ENCODE measurements around the gene GPR68.

Gene GPR68

GRCh38 chr14:91244501-91244901, at the start of gene GPR68:
TSS of gene GPR68 (minus strand) at chr14:91244704. CDS start at chr14:91235050, 9,654 bp downstream.
- DNase-seq: peak; percentile 79 to 94

GRCh38 chr14:91294153-91294552, 49.6 kb upstream of the GPR68 start:
- DNase-seq: no peak

- DNase-seq: no peak
Observed at GRCh38 chr14:91293281-91293680, 48.8 kb upstream of the GPR68 start.

- no peak for DNase-seq
Observed at GRCh38 chr14:91292491-91292890, 48.0 kb upstream of the GPR68 start.

- no peak for DNase-seq
Observed at GRCh38 chr14:91291786-91292405, 47.4 kb upstream of the GPR68 start.

GRCh38 chr14:91290986-91291385, 46.5 kb upstream of the GPR68 start:
- no peak for DNase-seq

GRCh38 chr14:91289464-91289863, 45.0 kb upstream of the GPR68 start:
- no peak for DNase-seq

GRCh38 chr14:91288876-91289275, 44.4 kb upstream of the GPR68 start:
- DNase-seq: no peak

- DNase-seq: peak; percentile 89 to 92
Observed at GRCh38 chr14:91286530-91286937, 42.0 kb upstream of the GPR68 start.

- no peak for DNase-seq
Observed at GRCh38 chr14:91284791-91285548, 40.5 kb upstream of the GPR68 start.

- no peak for DNase-seq
Observed at GRCh38 chr14:91284146-91284790, 39.8 kb upstream of the GPR68 start.

GRCh38 chr14:91283666-91284065, 39.2 kb upstream of the GPR68 start:
- no peak for DNase-seq

GRCh38 chr14:91282954-91283645, 38.6 kb upstream of the GPR68 start:
- no peak for DNase-seq

GRCh38 chr14:91281346-91281745, 36.8 kb upstream of the GPR68 start:
- DNase-seq: no peak

- DNase-seq: no peak
Observed at GRCh38 chr14:91280129-91280528, 35.6 kb upstream of the GPR68 start.

- DNase-seq: no peak
Observed at GRCh38 chr14:91279354-91279753, 34.9 kb upstream of the GPR68 start.

- no peak for DNase-seq
Observed at GRCh38 chr14:91278383-91278715, 33.8 kb upstream of the GPR68 start.

GRCh38 chr14:91277546-91278382, 33.3 kb upstream of the GPR68 start:
- DNase-seq: peak in 1 of 2 experiments; percentile 26

GRCh38 chr14:91274796-91275195, 30.3 kb upstream of the GPR68 start:
- no peak for DNase-seq

- no peak for DNase-seq
Observed at GRCh38 chr14:91273885-91274273, 29.4 kb upstream of the GPR68 start.

GRCh38 chr14:91273273-91273884, 28.9 kb upstream of the GPR68 start:
- no peak for DNase-seq
